Osteoblast (primary cell): ENCODE results near the gene BAZ1B. TPM values are rescaled to one million over a fixed set of nuclear protein-coding genes. Genes with fewer than 3 reads are reported as not detected.

Source experiments
- DNase-seq: peaks from one replicate; pipeline ENCODE4 v3.0.0; 2011; ENCODE audit warnings: low spot score, mixed read lengths; ENCODE audit not compliant: insufficient read length; ENCODE audit errors: missing footprints
- H2AFZ ChIP-seq: 2 replicates; pipeline ENCODE4 v1.6.0; 2011; ENCODE audit warnings: mild to moderate bottlenecking, low read length
- H3K27ac ChIP-seq: 2 replicates; pipeline ENCODE4 v1.5.1; 2011; ENCODE audit warnings: mild to moderate bottlenecking, low read depth, low read length, moderate library complexity
- H3K27me3 ChIP-seq: 2 replicates; pipeline ENCODE4 v1.6.0; 2012; ENCODE audit warnings: mild to moderate bottlenecking, control low read depth, inconsistent platforms, low read length, moderate library complexity; ENCODE audit not compliant: insufficient read depth
- H3K36me3 ChIP-seq: 2 replicates; pipeline ENCODE4 v1.5.1; 2011; ENCODE audit warnings: mild to moderate bottlenecking, low read length, control low read depth, moderate library complexity; ENCODE audit not compliant: insufficient read depth
- H3K4me1 ChIP-seq: 2 replicates; pipeline ENCODE4 v1.5.1; 2011; ENCODE audit warnings: mild to moderate bottlenecking, low read length, control low read depth, moderate library complexity; ENCODE audit not compliant: insufficient read depth
- H3K4me2 ChIP-seq: 2 replicates; pipeline ENCODE4 v1.6.0; 2011; ENCODE audit warnings: mild to moderate bottlenecking, low read length; ENCODE audit not compliant: insufficient read depth
- H3K4me3 ChIP-seq: fragments of 200-600 bp; sonication (generic); 3 replicates; pipeline ENCODE4 v1.5.1; 2012; ENCODE audit warnings: mild to moderate bottlenecking, low read length, inconsistent platforms; ENCODE audit not compliant: insufficient read depth
- H3K79me2 ChIP-seq: 2 replicates; pipeline ENCODE4 v1.6.0; 2012; ENCODE audit warnings: mild to moderate bottlenecking, low read length, control low read depth, inconsistent platforms; ENCODE audit not compliant: insufficient read depth
- H3K9me3 ChIP-seq: 2 replicates; pipeline ENCODE4 v1.5.1; 2011; ENCODE audit warnings: low read depth, low read length, control low read depth
- H4K20me1 ChIP-seq: 2 replicates; pipeline ENCODE4 v1.6.0; 2012; ENCODE audit warnings: mild to moderate bottlenecking, low read length, control low read depth; ENCODE audit not compliant: insufficient read depth
- total RNA-seq: library from RNA; depleted of rRNA; stranded (reverse); fragments of >200 nt; gene quantifications from 2 replicates; pipeline ENCODE4 v1.2.3, GENCODE V29; 2012
- TF ChIP-seq, protein P1 (sequence below): IDR thresholded peaks from 2 replicates; pipeline ENCODE4 v1.5.1; 2011; ENCODE audit warnings: mild to moderate bottlenecking, low read depth, low read length, moderate library complexity; ENCODE audit errors: extremely low read depth

The BAZ1B gene
- total RNA-seq, 1 donor = 61.2 TPM

DNA sequence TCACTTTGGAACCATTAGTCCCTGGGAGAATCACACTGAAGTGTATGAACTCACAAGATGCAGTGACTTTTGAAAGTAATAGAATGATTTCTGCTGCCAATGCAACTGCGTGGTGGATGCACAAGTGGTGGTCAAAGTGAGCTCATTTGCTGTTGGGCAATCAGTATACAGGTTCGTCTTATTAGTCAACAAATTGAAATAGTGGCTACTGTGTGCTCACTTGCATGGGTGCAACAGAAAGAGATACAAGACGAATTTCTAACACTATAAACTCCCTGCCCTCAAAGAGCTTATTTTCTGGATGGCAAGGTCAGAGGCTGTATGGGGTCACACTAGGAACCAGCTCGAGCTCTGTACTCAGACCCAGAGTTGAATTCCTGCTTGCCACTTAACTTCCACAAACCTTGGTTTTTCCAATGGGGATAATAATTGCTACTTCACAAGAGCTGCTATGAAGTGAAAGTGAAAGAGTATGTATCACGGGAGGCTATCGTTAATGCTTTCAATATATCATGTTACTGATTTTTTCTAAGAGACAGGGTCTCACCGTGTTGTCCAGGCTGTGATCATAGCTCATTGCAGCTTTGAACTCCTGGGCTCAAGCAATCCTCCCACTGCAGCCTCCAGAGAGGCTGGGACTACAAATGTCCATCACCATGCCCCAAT, 43.7 kb upstream of the BAZ1B start:
- H4K20me1 ChIP-seq = peaks cover 7% of the 10 kb centered on the region
- no peaks in the 10 kb centered on the region for H3K9me3 ChIP-seq
- H3K27me3 ChIP-seq = no peaks in the 10 kb centered on the region
- H2AFZ ChIP-seq = peak overlapping the region; percentile 23
- no peaks in the 10 kb centered on the region for H3K79me2 ChIP-seq
- DNase-seq = no peak
- H3K36me3 ChIP-seq = peaks cover 19% of the 10 kb centered on the region
- TF ChIP-seq, protein P1, sequence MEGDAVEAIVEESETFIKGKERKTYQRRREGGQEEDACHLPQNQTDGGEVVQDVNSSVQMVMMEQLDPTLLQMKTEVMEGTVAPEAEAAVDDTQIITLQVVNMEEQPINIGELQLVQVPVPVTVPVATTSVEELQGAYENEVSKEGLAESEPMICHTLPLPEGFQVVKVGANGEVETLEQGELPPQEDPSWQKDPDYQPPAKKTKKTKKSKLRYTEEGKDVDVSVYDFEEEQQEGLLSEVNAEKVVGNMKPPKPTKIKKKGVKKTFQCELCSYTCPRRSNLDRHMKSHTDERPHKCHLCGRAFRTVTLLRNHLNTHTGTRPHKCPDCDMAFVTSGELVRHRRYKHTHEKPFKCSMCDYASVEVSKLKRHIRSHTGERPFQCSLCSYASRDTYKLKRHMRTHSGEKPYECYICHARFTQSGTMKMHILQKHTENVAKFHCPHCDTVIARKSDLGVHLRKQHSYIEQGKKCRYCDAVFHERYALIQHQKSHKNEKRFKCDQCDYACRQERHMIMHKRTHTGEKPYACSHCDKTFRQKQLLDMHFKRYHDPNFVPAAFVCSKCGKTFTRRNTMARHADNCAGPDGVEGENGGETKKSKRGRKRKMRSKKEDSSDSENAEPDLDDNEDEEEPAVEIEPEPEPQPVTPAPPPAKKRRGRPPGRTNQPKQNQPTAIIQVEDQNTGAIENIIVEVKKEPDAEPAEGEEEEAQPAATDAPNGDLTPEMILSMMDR = no peak
- H3K4me2 ChIP-seq = peak overlapping the region; percentile 68
- no peak overlapping the region for H3K27ac ChIP-seq
- peak overlapping the region; percentile 66 for H3K4me3 ChIP-seq
- peaks cover 8% of the 10 kb centered on the region for H3K4me1 ChIP-seq

DNA sequence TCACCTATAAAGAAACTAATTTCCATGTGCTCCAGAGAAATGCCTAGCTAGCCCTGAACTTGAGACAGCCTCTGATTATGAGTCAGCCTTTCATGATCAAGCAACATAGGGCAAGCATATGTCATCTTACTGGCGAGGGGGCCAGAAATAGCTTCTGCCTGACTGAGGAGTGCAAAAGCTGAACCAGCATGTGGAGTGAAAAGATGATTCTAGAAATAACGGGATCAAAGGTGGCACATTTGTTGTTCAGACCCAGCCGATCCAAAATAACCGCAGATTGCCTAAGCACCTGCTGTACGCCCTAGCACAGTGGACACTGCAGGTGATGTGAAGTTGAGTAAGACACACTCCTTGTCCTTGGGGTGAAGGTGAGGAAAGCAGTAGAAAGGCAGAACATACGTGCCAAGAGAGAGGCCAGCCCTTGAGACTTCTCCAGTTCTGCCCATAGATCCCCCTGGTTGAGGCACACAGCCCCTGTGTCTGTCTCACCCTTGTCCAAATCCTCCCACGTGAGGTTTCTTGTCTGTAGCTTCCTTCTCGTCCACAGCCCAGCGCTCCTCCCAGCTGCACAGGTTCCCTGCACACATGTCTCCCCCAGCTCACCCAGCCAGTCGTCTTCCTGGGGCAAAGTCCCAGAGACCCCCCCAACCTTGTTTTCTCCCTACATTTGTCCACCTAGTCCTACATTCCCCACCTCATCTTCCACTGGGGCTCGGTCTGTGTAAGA, 38.2 kb upstream of the BAZ1B start:
- peak overlapping the region; percentile 48 for H3K4me2 ChIP-seq

DNA sequence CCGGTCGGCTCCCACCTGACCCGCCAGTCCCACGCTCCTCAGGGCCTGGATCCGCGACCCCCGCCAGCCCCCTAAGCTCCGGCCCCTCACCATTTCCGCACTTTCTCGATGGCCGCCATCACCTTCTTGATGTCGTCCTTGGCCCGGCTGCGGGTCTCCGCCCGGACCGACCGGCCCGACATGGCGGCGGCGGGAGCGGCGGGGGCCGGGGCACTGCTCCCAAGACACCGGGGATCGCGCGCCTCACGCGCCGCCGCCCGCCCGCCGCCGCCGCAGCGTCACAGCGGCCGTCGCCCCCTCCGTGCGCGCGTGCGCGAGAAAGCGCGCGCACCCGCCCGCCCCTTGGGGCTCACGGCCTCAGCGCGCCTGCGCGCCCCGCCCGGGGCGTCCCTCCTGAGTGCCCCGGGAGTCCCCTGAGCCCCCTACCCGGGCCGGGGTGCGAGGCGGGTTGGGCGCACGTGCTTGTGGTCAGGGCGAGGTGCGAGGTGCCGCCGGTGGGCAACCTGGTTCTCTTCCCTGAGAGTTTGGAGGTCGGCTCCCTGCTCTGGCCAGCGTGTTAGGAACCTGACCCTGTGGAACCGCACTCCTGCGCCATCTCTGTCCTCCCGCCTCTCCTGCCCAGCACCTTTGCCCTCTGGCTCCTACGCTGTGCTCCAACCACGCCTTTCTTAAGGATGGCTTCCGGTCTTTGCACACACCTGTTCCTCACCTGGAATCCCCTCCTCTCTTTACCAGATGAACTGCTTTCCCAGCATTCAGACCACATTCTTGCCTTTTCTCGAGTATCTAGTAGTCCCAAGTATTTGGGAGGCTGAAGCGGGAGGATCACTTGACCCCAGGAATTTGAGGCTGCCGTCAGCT, 35.5 kb upstream of the BAZ1B start, which contains the start of gene BCL7B:
Gene BCL7B, minus strand, starts transcription at position 294 of the 861 bp plus-strand sequence. Its CDS starts 112 bp downstream, at position 182.
- TF ChIP-seq, protein P1 = no peak
- Histone ChIP-seq H3K9me3 (no peaks in the 10 kb centered on the region), H3K4me3 (peak within 1 kb of the TSS; percentile 95), H3K79me2 (peaks cover 42% of the 10 kb centered on the region), H3K27ac (peak within 1 kb of the TSS; percentile 91), H3K27me3 (no peaks in the 10 kb centered on the region), H3K4me1 (peaks cover 30% of the 10 kb centered on the region), H3K4me2 (peak within 1 kb of the TSS; percentile 91), H4K20me1 (peaks cover 32% of the 10 kb centered on the region), H2AFZ (peak within 1 kb of the TSS; percentile 93), H3K36me3 (peaks cover 9% of the 10 kb centered on the region)
- DNase-seq = peak; percentile 99

More for the DNA sequence above, 38.2 kb upstream of the BAZ1B start:
- Histone ChIP-seq H3K27me3 (no peaks in the 10 kb centered on the region), H4K20me1 (peaks cover 16% of the 10 kb centered on the region), H3K36me3 (no peaks in the 10 kb centered on the region), H3K79me2 (peaks cover 17% of the 10 kb centered on the region), H3K4me3 (no peak overlapping the region), H2AFZ (peak overlapping the region; percentile 59), H3K4me1 (peaks cover 27% of the 10 kb centered on the region), H3K9me3 (no peaks in the 10 kb centered on the region), H3K27ac (peak overlapping the region; percentile 41)
- DNase-seq = peak; percentile 97
- TF ChIP-seq, protein P1 = no peak

DNA sequence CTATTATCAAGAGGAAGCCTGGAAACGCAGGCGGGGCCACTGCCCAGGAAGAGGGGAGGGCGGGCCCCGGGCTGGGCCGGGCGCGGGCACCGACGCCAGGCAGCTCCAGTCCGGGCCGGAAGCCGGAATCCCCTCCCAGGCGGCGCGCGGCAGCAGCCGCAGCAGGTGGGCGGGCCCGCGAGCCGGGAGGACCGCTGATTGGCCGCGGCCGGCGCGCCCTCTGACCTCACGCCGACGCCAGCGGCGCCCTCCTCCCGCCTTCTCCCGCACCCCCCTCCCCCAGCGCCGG, 35.0 kb upstream of the BAZ1B start:
- Histone ChIP-seq H3K9me3 (no peaks in the 10 kb centered on the region), H3K36me3 (peaks cover 15% of the 10 kb centered on the region), H3K79me2 (peaks cover 48% of the 10 kb centered on the region), H3K4me3 (peak overlapping the region; percentile 95), H3K4me2 (peak overlapping the region; percentile 91), H2AFZ (no peak overlapping the region), H3K27me3 (no peaks in the 10 kb centered on the region), H3K27ac (peak overlapping the region; percentile 91), H4K20me1 (peaks cover 38% of the 10 kb centered on the region), H3K4me1 (peaks cover 30% of the 10 kb centered on the region)
- TF ChIP-seq, protein P1 = no peak
- peak; percentile 100 for DNase-seq
